Bone marrow (tissue), 2 donors: ENCODE results near the gene NACAD.

Experiments
- DNase-seq, 2 donors: peaks; one replicate each; lab custom pipeline; 2025; lab: John Stamatoyannopoulos, UW

The NACAD gene, protein sequence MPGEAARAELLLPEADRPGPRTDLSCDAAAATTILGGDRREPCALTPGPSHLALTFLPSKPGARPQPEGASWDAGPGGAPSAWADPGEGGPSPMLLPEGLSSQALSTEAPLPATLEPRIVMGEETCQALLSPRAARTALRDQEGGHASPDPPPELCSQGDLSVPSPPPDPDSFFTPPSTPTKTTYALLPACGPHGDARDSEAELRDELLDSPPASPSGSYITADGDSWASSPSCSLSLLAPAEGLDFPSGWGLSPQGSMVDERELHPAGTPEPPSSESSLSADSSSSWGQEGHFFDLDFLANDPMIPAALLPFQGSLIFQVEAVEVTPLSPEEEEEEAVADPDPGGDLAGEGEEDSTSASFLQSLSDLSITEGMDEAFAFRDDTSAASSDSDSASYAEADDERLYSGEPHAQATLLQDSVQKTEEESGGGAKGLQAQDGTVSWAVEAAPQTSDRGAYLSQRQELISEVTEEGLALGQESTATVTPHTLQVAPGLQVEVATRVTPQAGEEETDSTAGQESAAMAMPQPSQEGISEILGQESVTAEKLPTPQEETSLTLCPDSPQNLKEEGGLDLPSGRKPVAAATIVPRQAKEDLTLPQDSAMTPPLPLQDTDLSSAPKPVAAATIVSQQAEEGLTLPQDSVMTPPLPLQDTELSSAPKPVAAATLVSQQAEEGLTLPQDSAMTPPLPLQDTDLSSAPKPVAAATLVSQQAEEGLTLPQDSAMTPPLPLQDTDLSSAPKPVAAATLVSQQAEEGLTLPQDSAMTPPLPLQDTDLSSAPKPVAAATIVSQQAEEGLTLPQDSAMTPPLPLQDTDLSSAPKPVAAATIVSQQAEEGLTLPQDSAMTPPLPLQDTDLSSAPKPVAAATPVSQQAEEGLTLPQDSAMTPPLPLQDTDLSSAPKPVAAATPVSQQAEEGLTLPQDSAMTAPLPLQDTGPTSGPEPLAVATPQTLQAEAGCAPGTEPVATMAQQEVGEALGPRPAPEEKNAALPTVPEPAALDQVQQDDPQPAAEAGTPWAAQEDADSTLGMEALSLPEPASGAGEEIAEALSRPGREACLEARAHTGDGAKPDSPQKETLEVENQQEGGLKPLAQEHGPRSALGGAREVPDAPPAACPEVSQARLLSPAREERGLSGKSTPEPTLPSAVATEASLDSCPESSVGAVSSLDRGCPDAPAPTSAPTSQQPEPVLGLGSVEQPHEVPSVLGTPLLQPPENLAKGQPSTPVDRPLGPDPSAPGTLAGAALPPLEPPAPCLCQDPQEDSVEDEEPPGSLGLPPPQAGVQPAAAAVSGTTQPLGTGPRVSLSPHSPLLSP (N-terminal part only)

DNA sequence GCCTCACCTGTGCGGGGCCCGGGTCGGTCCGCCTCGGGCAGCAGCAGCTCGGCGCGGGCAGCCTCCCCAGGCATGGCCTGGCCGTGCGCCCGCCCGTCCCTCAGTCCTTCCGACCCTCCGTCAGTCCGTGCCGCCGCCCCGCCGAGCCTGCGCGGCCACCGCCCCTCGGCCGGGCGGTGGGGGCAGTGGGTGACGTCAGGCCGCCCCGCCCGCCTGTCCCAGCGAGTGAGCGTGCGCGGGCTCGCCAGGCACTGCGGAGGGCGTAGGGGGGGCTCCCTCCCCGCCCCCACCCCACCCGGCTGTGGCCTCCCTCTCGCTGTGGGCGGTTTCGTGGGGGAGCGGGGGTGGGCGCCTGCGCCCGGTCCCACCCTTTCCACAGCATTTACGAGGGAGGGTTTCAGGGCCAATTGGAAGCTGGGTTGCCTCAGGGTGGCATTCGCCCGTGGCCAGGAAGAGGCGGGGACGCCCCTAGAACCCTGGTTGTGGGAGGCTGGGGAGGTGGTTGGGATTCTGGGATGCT, at the start of gene NACAD:
Gene NACAD (minus strand): TSS at position 149 of the 520 bp plus-strand sequence. CDS start 75 bp downstream, at position 74.
- DNase-seq: no peak

GRCh38 chr7:45136106-45137060, 47.6 kb upstream of the NACAD start:
- DNase-seq: peak in 1 of 2 donors; percentile 74

DNA sequence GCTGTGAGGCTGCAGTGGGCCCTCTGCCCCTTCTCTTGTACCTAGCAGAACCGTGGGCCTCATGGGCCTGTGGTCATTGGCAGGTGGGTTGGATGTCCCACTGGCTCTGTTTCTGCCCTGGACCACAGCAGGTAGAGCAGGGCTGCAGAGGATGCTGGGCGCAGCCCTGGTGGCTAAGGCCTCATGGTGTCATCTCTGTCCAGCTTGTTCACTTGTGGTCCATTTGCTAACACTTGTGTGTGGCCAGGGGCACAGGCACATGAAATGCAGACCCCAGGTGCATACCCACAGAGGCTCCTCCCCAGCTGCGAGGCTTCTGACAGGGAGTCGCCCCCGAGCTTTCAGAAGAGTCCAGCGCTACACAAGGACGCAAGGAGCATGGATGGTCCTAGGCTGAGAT, 45.1 kb upstream of the NACAD start:
- DNase-seq: no peak

- DNase-seq: no peak
Observed at GRCh38 chr7:45133352-45133751, 44.6 kb upstream of the NACAD start.

DNA sequence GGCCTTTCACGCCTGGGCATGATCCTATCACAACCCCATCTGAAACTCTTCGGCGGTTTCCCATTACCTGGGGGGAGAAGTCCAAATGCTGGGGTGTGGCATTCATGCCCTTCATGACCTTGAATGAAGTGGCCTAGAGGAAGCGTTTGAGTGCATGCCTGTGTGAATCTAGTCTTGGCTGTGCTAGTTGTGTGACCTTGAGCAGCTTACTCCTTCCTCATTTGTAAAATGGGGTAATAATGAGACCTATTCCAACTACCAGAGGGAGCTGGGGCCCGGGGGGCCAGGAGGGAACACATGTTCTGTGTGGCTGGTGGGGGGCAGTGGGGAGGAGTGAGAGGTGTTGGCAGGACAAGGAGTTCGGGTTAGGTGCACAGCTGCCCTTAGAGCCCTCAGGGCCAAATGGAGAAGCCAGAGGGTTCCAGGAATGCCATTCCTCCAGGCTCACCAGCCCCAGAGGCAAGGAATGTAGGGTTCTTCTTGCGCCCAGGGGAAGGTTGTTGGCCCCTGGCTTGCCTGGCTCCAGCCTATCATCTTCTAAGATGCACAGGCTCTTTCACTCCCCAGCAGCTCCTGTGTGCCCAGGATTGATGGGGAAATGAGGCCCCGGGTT, 44.0 kb upstream of the NACAD start:
- no peak for DNase-seq

- DNase-seq: no peak
Observed at GRCh38 chr7:45131891-45132290, 43.1 kb upstream of the NACAD start.

DNA sequence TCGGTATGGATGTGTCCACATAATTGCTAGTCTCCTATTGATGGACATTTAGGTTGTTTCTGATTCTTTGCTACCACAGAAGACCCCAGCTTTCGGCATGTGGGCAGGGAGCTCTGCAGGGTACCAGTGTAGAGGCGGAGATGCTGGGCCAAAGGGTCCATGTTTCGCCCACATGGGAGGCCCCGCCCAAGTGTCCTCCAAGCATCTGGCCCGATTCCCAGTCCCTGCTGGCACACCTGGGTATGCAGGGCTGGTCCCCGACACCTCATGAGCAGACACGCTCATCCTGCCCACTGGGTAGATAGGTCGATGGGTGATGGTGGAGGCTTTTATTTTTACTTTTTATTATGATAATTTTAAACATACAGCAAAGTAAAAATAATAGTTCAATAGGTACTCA, 42.1 kb upstream of the NACAD start:
- DNase-seq: no peak

DNA sequence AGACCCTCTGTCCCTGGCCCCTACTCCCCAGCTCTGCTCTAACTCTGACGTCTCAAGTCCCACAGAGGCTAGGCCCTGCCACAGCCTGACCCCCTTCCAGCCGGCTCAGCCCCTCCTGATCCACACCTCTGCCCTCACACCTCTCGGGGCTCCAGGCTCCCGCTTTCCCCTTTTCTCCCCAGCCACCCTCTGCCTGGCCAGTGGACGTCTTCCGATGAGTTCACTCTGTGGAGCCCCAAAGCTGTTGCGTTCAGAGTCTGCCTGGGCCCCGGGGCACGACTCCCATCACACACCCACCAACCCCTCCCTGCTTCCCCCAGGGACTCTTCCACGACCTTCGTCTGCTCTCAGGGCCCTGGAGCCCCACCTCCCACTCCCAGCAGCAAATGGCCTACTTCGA, 41.1 kb upstream of the NACAD start:
- no peak for DNase-seq

DNA sequence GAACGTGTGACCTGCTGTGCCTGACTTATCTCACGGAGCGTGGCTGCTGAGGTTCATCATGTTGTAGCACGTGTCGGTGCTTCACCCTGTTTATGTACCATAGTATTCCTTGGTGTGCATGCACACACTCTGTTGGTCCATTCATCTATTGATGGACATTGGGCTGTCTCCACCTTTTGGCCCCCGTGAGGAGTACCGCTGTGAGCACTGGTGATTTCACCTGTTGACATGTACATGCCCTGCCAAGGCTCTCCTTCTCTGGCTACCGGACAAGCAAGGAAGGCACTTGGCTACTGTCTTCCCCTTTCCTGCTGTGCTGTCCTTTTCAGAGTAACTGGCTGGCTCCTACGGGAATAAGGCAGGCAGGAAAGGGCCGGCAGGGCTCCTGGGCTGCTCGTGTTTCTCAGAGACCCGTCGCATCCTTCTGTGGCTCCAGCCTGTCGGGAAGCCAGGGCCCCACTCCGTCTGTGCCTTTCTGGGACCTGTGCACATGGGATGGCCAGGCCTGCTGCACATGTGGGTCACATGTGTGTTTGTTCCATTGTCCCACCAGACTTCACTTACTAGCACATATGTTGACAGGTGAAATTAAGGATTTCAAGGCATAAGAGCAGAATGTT, 40.5 kb upstream of the NACAD start:
- no peak for DNase-seq

- no peak for DNase-seq
Observed at GRCh38 chr7:45126920-45127319, 38.2 kb upstream of the NACAD start.

GRCh38 chr7:45126201-45126600, 37.4 kb upstream of the NACAD start:
- DNase-seq: no peak

- DNase-seq: no peak
Observed at GRCh38 chr7:45125193-45125904, 36.6 kb upstream of the NACAD start.

DNA sequence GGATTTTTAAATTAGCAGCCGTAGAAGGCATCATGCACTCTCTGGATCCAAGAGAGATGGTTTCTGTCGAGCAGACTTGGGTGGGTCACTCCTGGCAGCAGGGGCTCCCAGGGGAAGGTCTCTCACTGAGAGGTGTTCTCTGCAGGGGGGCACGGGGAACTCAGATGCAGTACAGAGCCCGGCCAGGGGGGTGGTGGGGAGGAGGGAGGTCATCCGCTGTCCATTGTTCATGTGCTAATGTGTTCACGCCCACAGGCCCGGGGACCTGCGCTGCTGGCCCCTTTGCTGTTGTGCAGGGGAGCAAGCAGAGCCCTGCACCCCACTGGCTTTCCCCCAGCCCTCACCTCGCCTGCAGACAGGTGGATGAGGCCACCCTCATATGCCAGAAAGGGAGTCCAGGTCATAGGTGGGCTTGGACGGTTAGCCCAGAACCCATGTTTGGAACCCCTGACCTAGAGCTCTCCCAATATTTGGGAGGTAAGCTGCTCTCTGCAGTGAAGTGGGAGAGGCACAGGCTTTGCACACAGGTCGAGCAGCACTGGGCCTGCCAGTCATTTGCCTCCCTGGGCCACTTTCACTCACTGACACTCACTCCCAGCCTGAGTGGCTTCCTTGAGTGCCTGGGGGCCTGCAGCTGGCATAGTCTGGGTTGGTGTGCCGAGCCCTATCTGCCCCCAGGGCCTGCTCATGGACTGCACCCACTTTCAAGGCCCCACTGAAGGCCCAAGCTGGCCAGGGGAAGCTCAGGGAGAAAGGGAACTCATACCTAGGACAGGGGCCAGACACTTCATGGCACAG, 35.3 kb upstream of the NACAD start:
- DNase-seq: no peak

DNA sequence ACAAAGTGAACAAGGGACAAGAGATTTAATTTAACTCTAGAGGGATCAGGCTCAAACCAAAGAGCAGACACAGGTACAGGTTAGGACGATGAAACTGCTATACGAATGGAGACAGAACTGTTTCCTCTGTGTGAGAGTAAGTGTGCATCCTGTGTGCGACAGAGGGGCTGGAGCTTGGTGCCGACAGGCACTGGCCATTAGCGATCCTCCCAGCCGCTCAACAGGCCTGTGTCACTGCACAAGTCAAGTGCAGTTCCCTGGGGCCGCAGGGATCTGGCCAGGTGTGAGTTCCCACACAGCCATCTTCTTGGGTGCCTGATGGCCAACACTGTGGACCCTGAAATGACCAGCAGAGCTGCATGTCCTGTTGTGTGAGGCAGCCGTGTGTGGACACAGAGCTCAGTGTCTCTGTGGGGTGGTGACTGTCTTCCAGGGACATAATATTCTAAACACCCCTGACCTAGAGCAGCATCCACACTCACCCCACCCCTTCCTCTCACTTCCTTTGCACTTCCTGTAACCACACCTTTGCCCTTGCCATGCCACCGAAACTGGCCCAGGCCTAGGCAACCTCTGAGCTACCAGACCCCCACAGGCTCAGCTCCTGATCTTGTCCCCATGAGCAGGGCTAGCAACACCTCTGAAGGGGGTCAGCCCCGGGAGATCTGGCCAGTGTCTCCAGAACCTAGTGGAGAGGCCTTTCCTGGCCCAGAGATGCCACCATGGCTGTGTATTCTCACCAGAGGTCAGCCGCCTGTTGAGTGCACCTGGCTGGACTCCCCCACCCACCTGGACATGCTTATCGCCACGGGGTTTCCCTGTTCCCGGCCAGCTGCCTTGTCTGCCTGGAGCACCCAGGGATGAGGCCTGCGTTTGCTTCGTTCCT, 34.4 kb upstream of the NACAD start:
- no peak for DNase-seq

DNA sequence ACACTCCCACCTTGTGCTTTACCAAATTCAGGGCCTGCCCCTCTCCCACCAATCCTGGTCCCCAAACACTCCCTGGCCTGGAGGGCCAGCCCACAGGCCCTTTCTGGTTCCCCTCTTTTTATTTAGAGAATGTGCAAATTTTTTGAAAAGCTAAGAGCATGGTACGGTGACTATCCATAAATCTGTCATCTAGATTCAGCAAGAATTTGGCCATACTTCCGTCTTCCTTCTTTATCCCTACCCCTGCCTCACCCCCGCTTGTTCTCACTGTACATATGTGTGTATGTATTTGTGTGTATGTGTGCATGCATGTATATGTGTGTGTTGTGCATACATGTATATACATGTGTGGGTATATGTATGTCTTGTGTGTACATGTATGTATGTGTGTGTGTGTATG, 30.8 kb upstream of the NACAD start:
- no peak for DNase-seq

- no peak for DNase-seq
Observed at GRCh38 chr7:45118889-45119331, 30.1 kb upstream of the NACAD start.

GRCh38 chr7:45118292-45118691, 29.5 kb upstream of the NACAD start:
- DNase-seq: no peak
